GM10266 (cell line): ENCODE measurements around the gene COX4I1.
"Not testable (repeated sequence)": the region's sequence is repeated elsewhere in the genome, so short reads cannot be mapped to it uniquely, and the experiment has no call there.

Experiments used
- DNase-seq: peaks from one replicate; pipeline ENCODE4 v3.0.0; 2012; ENCODE audit errors: extremely low spot score
- TF ChIP-seq, protein P1 (sequence below): IDR thresholded peaks from 2 replicates; pipeline ENCODE4 v1.5.1; 2012; ENCODE audit warnings: mild to moderate bottlenecking, low read depth; ENCODE audit not compliant: control insufficient read depth, insufficient read depth; ENCODE audit errors: missing control alignments

Gene COX4I1

DNA sequence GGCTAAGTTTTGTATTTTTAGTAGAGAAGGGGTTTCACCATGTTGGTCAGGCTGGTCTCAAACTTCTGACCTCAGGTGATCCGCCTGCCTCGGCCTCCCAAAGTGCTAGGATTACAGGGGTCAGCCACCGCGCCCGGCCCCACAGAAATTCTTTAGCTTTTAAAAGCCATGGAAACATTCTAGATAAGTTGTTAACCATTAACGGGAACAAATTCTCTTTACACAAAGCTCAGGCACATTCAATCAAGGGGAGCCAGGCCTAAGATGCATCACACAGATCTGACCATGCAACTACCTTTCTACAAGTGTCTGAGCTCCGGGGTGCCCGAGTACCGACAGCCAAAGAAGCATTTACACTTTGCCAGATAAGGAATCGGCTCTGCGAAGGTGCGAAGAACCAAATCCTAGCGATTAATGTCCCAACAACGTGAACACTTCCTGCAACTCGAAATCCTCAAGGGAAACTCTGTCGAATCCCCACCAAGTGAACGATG lies 1.2 kb upstream of the COX4I1 start:
- no peak for DNase-seq

DNA sequence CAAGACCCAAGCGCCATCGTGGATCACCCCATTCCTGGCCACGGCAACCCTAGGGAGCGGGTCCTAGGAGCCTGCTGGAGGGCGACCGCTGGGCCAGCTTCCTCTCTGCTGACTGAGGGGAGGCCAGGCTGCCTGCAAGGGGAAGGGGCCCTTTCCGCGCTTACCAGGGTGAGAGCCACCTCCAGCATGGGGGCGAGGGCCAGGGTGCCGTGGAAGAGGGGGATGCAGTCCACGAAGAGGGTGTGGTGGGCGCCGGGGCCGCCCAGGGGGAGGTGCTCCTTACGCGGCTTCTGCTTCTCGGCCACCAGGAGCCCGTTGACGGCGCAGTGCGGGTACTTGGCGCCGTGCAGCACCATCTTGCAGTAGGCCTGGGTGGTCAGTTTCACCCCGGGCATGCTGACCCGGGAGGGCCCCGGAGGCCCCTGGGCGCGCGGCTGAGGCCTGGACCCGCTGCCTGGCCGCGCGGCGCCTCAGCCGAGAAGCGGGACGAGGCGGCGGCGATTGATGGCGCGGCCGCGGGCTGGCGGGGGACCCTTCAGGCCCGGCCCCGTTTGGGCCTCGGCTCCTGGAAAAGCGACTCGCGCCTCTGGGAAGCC lies 496 bp upstream of the COX4I1 start:
- DNase-seq: peak; percentile 72
- TF ChIP-seq, protein P1, sequence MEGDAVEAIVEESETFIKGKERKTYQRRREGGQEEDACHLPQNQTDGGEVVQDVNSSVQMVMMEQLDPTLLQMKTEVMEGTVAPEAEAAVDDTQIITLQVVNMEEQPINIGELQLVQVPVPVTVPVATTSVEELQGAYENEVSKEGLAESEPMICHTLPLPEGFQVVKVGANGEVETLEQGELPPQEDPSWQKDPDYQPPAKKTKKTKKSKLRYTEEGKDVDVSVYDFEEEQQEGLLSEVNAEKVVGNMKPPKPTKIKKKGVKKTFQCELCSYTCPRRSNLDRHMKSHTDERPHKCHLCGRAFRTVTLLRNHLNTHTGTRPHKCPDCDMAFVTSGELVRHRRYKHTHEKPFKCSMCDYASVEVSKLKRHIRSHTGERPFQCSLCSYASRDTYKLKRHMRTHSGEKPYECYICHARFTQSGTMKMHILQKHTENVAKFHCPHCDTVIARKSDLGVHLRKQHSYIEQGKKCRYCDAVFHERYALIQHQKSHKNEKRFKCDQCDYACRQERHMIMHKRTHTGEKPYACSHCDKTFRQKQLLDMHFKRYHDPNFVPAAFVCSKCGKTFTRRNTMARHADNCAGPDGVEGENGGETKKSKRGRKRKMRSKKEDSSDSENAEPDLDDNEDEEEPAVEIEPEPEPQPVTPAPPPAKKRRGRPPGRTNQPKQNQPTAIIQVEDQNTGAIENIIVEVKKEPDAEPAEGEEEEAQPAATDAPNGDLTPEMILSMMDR: no peak

More for the DNA sequence above, 1.2 kb upstream of the COX4I1 start:
- TF ChIP-seq, protein P1: no peak

- DNase-seq: no peak
- TF ChIP-seq, protein P1: no peak
These were observed 800 bp downstream of the COX4I1 start for GRCh38 chr16:85800321-85800669.

DNA sequence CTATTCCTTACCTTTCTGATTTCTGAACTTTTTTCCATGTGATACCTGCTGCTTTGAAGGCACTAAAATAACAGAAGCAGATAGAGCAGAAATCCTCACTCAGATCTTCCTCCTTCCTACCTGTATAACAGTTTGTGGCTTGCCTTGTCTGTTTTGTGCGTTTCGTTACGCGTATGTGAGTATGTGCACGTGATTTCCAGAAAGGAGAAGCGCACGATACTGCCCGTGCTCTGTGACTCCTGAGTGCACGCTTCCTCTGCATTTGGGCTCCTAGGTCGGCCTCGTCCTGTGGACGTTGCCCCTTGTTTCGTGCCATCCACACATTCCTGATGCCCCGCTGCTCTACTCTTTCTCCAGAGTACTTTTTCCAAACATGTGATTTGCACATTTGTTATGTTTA lies 4.1 kb downstream of the COX4I1 start:
- DNase-seq: no peak
- TF ChIP-seq, protein P1: no peak

DNA sequence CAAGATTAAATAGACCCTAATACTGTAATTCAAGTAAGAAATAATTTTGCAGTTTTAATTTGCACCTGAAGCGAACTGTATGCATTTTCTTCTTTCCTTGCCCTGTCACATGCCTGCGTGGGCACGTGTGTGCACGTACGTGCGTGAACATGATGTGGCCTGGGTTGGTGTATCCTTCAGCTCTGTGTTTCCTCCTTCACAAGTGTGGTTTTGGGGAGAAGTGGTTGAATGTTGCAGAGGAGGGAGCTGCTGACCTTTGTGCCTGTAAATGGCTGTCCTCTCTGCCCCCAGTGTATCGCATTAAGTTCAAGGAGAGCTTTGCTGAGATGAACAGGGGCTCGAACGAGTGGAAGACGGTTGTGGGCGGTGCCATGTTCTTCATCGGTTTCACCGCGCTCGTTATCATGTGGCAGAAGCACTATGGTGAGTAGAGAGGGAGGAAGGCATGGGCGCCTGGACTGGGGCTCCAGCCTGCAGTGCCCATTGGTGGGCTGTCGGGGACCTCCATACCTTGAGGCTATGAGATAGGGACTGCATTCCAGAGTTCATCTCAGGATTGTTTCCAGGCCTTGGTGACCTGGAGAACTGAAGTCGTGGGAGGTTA lies 6.0 kb downstream of the COX4I1 start:
- TF ChIP-seq, protein P1: no peak
- no peak for DNase-seq

- TF ChIP-seq, protein P1: no peak
- no peak for DNase-seq
These were observed 7.0 kb downstream of the COX4I1 start for GRCh38 chr16:85806539-85806938.

GRCh38 chr16:85807340-85807739 lies 7.8 kb downstream of the COX4I1 start:
- DNase-seq: not testable (repeated sequence)

GRCh38 chr16:85808104-85808503 lies 8.6 kb downstream of the COX4I1 start:
- not testable (repeated sequence) for DNase-seq
